ENCODE data around the gene SARS2.
"Not testable (repeated sequence)": the region's sequence is repeated elsewhere in the genome, so short reads cannot be mapped to it uniquely, and the experiment has no call there.

Gene SARS2, protein sequence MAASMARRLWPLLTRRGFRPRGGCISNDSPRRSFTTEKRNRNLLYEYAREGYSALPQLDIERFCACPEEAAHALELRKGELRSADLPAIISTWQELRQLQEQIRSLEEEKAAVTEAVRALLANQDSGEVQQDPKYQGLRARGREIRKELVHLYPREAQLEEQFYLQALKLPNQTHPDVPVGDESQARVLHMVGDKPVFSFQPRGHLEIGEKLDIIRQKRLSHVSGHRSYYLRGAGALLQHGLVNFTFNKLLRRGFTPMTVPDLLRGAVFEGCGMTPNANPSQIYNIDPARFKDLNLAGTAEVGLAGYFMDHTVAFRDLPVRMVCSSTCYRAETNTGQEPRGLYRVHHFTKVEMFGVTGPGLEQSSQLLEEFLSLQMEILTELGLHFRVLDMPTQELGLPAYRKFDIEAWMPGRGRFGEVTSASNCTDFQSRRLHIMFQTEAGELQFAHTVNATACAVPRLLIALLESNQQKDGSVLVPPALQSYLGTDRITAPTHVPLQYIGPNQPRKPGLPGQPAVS

DNA sequence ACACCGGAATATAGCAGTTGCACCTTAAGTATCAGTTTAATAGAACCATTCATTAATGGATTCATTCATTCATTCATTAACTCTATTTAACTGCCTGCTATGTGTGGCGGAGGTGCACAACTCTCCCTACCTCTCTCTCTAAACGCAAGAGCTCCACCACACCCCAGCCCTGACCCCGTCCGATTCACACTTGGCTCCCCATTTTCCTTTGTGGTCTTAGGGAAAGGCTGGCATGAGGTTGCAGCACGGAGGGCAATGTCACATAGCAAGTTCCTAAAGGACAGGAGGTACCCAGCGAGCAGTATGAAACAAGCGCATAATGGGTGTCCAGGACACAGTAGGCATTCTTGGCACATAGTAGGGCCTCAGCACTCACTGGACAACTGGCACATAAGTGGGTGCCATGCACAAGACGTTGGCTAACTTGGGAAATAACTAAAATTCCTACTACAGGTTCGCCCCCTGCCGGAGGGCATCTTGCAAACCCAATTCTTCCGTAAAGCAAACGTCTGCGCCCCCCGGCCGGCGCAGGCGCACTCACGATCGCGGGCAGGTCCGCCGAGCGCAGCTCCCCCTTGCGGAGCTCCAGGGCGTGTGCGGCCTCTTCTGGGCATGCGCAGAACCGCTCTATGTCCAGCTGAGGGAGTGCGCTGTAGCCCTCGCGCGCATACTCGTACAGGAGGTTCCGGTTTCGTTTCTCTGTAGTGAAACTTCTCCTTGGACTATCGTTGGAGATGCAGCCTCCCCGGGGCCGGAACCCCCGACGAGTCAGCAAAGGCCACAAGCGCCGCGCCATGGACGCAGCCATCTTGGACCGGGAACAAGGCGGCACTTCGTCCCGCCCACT, at the start of gene SARS2:
SARS2 (minus strand) TSS at position 835 of the 847 bp plus-strand sequence; CDS start at position 808, 27 bp downstream.
- DNase-seq (ENCODE audit: extremely low read depth in 1 of 2, low read depth in 1 of 2) = peak; percentile 77 to 84

DNA sequence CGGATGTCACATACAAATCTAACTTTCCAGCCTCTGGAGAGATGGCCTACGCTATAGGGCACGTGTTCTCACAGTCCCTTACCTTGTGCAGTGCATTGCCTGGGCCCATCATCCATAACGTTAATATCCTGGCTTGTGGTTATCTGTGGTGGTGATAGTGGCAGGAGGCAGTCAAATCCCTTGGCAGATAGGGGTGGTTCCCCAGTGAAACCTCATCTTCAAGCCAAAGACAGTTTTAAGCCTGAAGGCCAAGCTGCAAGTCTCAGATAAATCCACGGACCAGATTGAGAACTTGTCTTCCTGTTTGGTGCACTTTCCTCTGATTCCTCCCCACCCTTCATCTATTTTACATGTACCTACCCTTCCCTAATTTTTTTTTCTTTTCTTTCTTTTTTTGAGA, 49.2 kb upstream of the SARS2 start:
- no peak for DNase-seq (ENCODE audit: extremely low read depth in 1 of 2, low read depth in 1 of 2)

DNA sequence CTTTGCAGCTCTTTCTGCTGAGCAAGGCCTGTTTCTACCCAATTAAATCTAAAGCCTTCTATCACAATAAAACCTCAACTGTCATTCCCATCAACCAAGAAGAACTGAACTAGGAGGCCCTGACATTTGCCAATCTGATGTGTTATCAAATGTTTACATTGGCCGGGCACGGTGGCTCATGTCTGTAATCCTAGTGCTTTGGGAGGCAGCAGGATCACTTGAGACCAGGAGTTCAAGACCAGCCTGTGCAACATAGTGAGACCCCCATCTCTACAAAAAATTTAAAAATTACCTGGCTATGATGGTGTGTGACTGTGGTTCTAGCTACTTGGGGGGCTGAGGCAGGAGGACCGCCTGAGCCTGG, 47.7 kb upstream of the SARS2 start:
- DNase-seq (ENCODE audit: extremely low read depth in 1 of 2, low read depth in 1 of 2) = no peak

GRCh38 chr19:38977445-38978325, 47.1 kb upstream of the SARS2 start:
- peak; percentile 54 to 83 for DNase-seq (ENCODE audit: extremely low read depth in 1 of 2, low read depth in 1 of 2)

DNA sequence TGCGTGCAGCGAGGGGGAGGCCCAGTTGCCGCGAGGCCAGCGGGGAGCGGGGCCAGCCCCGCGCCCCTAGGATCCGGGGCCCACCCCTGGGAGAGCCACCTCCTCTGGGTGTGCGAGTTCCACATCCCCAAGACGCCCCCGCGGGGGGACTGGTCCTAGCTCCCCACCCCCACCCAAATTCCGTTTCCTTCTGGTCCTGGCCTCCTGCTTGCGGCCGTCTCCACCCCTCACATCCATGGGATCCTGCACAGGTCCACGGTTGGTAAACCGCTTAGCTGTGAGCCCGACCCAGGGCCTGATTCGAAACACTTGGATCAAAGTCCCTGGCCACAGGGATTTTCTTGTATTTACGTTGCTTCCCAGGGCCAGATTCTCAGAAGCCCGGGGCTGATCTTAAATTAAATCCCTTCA, 45.3 kb upstream of the SARS2 start:
- no peak for DNase-seq (ENCODE audit: extremely low read depth in 1 of 2, low read depth in 1 of 2)

- no peak for DNase-seq (ENCODE audit: extremely low read depth in 1 of 2, low read depth in 1 of 2)
These were observed 44.8 kb upstream of the SARS2 start, which contains the start of gene FBXO17 for GRCh38 chr19:38975214-38975860. Gene FBXO17, minus strand, starts transcription at chr19:38975742. Its CDS starts 25,423 bp downstream, at chr19:38950319.

GRCh38 chr19:38974624-38975213, 44.2 kb upstream of the SARS2 start:
- DNase-seq (ENCODE audit: extremely low read depth in 1 of 2, low read depth in 1 of 2) = no peak

GRCh38 chr19:38971672-38972071, 41.1 kb upstream of the SARS2 start:
- no peak for DNase-seq (ENCODE audit: extremely low read depth in 1 of 2, low read depth in 1 of 2)

- DNase-seq (ENCODE audit: extremely low read depth in 1 of 2, low read depth in 1 of 2) = no peak
These were observed 40.3 kb upstream of the SARS2 start for GRCh38 chr19:38970664-38971532.

- not testable (repeated sequence) for DNase-seq (ENCODE audit: extremely low read depth in 1 of 2, low read depth in 1 of 2)
These were observed 35.6 kb upstream of the SARS2 start for GRCh38 chr19:38966149-38966548.

GRCh38 chr19:38964738-38965137, 34.2 kb upstream of the SARS2 start:
- DNase-seq (ENCODE audit: extremely low read depth in 1 of 2, low read depth in 1 of 2) = no peak

DNA sequence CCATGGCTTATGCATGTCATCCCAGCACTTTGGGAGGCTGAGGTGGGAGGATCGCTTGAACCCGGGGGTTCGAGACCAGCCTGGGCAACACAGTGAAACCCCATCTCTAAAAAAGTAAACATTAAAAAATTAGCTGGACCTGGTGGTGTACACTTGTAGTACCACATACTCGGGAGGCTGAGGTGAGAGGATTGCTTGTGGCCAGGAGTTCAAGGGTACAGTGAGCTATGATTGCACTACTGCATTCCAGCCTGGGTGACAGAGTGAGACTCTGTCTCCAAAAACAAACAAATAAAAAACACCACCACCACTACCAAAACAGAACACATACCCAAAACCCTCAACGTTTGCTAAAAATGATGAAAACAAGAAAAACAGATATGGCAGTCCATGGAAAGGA, 29.1 kb upstream of the SARS2 start:
- DNase-seq (ENCODE audit: extremely low read depth in 1 of 2, low read depth in 1 of 2) = no peak

GRCh38 chr19:38958301-38958700, 27.7 kb upstream of the SARS2 start:
- DNase-seq (ENCODE audit: extremely low read depth in 1 of 2, low read depth in 1 of 2) = no peak

GRCh38 chr19:38956264-38956663, 25.7 kb upstream of the SARS2 start:
- no peak for DNase-seq (ENCODE audit: extremely low read depth in 1 of 2, low read depth in 1 of 2)

DNA sequence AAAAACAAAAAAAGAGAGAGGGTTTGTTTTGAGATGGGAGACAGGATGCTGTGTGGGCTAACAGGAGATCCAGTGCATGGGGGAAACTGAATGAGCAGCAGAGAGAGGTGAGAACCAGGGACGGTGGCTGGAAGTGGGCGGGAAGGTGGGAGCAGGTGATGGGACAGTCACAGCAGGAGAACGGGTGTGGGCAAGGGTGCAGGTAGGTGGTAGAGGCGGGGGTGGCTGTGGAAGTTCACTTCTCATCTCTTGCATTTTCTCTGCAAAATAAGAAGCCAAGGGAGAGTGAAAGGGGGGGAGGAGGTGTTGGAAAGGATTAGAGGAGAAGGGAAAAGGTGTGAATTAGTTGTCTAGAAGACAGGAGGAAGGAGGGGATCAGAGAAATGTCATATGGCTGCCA, 23.1 kb upstream of the SARS2 start:
- DNase-seq (ENCODE audit: extremely low read depth in 1 of 2, low read depth in 1 of 2) = no peak

DNA sequence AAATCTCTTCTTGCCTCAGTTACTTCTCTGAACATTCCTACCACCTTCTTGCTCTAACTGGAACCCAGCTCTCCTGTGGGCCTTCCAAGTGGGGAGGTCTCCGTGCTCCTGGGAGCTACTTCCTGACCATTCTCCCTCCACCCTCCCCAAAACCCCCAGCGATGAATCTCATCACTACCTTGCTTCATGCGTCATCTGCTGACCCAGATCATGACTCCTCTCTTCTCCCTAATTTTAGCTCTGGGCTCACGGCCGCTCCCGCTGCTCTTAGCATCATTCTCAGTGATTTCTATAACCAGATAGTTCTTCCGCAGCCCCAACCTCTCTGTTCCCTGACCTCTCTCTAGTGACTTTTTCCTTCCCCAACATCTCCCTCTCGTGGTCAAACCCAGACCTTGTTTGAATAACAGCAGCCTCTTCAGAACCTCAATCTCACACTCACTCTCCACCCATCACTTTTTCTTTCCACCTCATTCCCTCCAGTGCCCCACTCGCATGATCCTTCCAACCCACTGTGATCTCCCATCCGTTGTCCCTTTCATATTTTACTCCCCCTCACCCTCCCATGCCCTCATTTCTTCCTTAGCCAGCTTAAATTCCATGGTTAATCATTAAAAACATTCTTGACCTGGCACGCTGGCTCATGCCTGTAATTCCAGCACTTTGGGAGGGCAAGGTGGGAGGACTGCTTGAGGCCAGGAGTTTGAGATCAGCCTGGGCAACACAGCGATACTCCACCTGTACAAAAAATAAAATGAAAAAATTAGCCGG, 22.0 kb upstream of the SARS2 start:
- DNase-seq (ENCODE audit: extremely low read depth in 1 of 2, low read depth in 1 of 2) = no peak

DNA sequence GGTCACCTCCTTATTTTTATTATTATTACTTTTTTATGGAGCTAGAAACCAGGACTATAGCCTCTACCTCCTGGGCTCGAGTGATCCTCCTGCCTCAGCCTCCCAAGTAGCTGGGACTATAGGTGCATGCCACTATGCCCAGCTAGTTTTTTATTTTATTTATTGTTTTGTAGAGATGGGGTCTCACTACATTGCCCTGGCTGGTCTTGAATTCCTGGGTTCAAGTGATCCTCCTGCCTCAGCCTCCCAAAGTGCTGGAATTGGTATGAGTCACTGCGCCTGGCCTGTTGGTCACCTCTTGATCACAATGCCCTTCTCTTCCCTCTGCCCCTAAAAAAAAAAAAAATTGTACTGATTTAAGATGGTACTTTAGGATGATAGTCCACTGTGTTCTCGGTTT, 20.6 kb upstream of the SARS2 start:
- no peak for DNase-seq (ENCODE audit: extremely low read depth in 1 of 2, low read depth in 1 of 2)
